T-helper 9 cell (primary cell): Measurements from ENCODE around the gene GCFC2.

Source experiments
- DNase-seq: peaks from one replicate; pipeline ENCODE4 v3.0.0-alpha.2; 2020

GCFC2 gene

DNA sequence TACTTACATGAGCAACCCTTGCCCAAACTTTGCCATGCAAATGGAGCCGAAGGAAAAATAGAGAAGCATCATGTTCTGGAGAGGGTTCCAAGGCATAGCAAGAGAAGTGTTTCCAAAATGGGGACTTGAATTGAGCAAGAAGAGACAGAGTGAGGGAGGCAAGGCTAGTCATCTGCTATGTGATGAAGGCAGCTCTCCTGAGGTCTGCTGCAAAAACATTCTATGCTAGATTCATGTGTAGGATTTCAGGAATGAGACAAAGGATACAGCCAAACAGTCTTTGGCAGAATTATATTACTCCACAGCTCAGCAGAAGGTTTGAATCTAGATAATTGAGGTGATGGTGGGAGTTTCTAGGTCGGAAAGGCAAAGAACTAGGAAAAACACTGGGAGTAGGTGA is 88.2 kb downstream of the GCFC2 start:
- no peak for DNase-seq

GRCh38 chr2:75621228-75621627 is 89.5 kb downstream of the GCFC2 start:
- no peak for DNase-seq

DNA sequence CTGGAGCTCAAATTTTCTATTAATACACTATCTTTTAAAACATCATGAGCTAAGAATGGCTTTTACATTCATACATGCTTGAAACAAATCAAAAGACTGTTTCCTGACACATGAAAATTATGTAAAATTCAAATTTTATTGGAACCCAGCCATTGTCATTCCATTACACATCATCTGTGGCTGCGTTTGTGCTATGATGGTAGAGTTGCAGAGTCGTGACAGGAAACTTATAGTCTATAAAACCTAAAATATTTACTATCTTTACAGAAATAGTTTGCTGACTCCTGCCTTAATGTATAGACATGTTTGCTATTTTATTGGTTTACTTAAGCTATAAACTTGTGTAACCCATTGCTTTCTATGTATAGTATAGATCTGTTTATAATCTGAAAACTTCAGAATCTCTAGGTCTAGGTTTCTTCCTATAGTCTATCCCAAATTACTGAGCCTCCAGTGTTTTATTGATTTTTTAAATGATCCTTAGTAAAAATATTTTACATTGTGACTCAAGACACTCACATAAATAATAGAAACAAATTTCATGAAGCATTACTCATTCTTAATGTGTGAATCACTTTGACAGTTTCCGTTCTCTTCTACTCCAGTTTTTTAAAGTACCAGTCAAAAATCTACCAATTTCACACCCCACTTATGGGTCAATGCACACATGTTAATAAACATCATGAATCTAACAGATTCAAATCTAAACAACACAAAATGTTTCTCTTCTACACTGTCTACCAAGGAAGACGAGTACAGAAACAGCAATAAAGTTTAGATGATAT is 90.6 kb downstream of the GCFC2 start:
- no peak for DNase-seq

DNA sequence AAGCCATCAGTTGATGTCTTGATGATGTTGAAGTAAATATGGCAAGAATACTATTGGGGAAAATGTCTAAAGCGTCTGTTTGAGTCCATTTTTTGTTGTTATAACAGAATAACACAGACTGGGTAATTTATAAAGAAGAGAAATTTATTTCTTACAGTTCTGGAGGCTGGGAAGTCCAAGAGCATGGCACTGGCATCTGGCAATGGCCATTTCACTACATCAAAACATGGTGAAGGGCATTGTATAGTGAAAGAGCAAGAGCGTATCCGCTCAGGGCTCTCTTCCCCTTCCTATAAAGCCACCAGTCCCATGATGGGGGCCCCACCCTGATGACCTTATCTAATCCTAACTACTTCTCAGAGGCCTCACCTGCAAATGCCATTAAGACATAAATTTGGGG is 93.8 kb downstream of the GCFC2 start:
- DNase-seq = no peak

DNA sequence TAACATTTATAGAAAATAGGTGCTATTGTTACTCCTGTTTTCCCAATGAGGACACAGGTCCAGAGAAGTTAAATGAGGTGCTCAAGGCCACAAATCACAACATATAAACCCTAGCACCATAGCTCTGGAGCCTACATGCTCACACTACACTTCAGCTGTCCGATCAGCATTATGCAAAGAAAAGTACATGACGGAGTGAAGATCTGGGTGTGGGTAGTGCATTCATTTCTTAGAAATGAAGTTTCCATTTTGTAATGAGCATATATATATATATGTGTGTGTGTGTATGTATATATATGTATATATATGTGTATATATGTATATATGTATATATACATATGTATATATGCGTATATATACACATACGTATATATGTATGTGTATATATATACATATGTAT is 94.3 kb downstream of the GCFC2 start:
- DNase-seq = no peak

DNA sequence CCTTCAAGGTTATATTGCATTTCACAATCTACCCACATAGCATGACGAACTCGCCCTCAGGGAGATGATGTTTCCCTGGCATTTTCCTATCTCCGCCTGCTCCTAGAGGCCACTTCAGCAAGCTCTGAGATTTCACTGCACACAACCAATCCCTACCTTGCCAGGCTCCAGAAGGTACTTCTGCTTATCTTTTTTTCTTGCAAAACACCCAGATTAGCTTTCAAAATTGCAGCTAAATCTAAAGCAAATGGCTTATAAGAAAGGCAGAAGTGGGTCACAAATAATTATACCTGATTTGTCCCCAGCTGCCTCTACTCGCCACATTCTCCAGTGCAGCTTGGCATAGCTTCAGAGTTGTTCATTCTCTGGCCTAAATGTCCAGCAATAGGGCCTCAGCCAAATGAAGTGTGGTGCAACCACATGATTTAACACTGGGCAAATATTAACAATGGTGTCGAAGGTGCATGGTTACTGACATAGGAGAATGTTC is 96.5 kb downstream of the GCFC2 start:
- no peak for DNase-seq

DNA sequence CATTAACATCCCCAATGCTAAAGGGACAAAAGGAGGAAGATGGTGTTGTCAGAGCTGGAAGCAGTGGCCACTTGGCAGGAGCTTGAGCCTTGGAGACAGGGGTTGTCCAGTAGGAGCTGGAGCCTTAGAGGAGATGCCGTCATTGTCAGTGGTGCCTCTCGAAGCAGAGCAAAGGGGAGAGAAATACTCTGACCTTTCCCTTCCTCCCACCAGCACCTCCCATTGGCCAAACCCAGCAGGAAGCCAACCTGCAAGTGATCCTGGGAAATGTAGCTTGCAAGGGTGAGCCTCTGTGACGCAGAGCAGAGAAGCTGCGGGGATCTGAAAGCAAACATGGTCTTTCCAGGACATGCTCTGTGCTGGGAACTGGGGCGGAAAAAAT is 97.9 kb downstream of the GCFC2 start:
- DNase-seq = no peak
